HG03460 (cell line): ENCODE data around the gene GPR62.
"Not testable (repeated sequence)": the region's sequence is repeated elsewhere in the genome, so short reads cannot be mapped to it uniquely, and the experiment has no call there.

Source experiments
- ATAC-seq: cut with Tn5 transposase; IDR thresholded peaks from one replicate; pipeline ENCODE4 v1.9.1; 2021; ENCODE audit not compliant: unreplicated experiment

The GPR62 gene

DNA sequence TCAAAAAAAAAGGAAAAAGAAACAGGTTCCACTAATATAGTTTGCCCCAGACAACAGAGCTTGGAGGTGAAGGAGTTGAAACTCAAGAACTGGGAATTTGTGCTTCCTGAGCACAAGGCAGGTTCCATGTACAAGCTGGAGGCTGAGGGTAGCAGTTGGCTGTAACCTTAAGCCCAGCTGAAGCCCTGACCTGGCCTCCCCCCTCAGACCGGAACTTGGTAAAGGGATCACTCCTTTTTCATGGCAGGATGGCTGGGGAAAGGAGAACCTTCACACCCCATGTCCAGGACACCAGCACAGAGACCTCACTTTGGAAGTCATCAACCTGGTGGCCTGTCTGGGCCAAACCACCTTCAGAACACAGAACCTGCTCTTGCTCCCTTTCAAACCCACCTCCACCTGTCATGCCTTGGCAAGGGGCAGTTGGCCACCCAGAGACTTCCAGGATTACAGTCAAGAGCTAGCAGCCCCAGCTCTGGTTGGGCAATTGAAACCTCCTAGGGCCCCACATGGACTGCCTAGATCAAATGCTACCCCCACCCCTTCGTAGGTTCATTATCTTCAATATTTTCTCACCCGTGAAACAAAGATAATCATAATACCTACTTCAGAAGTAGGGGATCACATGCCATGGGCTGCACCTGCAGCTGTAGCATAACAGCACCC lies 37.0 kb downstream of the GPR62 start:
- ATAC-seq = no peak

DNA sequence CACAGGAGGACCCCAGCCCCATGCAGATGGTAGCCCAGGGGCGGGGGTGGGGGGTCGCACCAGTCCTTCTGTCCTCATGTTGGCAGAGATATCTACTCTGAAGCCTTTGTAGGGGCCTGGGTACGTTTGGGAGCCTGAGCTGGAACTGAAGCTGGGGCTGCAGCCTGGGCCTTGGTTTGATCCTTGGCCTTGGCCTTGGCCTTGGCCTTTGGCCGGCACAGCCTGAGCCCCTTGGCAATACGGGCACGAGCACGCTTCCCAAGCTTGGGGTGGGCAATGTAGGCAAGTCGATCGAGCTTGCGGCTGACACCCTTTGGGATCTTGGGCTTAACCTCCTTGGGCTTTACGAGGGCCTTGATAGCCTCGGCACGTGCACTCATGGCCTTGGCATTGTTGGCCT lies 38.5 kb downstream of the GPR62 start:
- not testable (repeated sequence) for ATAC-seq

DNA sequence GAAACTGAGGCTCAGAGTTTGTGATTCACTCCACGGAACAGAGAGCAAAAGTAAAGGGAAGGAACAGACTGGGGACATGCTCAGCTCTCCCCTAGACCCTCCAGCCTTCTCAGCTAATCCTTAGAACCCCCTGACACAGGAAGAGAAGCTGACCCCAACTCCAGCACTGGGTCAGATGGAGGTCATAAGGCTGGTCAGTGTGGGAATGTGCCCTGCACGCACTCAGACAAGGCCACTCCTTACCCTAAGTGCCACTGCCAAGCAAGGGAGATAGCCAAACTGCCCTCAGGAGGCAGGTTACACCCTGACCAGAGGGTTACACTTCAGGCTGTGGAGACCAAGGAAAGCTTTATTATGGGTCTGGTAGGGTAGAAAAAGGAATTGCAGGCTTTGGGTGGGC lies 39.3 kb downstream of the GPR62 start:
- ATAC-seq = no peak

DNA sequence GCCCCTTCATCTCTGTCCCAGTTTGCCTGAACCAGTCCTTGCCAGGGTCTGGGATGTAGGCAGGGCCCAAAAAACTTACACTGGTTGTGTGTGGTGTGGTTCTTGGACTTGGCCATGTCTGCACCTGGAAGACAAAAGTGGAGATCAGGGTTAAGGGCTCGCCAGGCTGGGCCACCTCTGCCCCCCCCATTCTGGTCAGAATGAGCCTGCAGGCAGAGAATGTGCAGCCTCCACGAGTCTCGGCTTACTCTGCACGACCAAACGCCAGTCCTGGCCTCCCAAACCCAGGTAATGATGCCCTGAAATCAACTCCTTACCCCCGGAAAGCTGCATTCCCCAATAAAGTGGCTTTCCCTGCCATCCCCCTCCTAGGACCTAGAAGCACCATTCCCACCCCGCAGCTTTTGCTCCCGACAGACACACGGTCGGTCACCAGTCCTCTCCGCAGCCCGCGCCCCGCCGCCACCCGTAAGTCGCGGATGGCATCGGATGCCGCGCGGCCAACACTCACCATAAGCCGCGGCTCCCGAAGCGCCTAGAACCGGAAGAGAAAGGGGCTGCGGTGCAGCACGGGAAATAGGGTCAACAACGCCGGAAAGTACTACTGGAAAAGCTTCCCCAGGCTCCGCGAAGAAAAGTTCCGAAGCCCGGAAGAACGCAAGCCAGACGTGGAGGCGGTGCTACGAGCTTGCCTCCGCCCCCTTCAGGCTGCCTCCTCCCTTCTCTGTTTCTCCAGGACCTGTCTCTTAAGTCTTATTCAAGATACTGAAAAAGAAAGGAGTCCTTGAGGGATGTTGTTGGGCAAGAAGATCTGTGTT lies 40.4 kb downstream of the GPR62 start, which contains the start of gene RPL29:
RPL29 (minus strand) TSS at position 550 of the 818 bp plus-strand sequence; CDS start at position 116, 434 bp downstream.
- peak; percentile 78 for ATAC-seq

DNA sequence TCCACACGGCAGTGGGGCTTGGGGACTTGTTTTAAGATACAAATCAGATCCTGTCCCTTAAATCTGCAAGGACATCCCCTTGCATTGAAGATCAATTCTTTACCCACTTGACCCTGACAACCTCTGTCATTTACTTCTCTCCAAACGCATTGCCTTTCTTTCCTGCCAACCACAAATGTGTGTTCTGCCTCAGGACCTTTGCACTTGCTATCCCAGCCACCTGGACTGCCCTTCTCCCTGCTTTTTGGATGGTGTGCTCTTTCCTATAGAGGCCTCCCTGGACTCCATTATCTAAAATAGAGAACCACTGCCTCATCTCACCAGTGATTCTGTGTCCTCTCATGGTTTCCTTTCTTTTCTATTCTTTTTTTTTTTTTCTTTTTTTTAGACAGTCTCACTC lies 42.0 kb downstream of the GPR62 start:
- no peak for ATAC-seq

DNA sequence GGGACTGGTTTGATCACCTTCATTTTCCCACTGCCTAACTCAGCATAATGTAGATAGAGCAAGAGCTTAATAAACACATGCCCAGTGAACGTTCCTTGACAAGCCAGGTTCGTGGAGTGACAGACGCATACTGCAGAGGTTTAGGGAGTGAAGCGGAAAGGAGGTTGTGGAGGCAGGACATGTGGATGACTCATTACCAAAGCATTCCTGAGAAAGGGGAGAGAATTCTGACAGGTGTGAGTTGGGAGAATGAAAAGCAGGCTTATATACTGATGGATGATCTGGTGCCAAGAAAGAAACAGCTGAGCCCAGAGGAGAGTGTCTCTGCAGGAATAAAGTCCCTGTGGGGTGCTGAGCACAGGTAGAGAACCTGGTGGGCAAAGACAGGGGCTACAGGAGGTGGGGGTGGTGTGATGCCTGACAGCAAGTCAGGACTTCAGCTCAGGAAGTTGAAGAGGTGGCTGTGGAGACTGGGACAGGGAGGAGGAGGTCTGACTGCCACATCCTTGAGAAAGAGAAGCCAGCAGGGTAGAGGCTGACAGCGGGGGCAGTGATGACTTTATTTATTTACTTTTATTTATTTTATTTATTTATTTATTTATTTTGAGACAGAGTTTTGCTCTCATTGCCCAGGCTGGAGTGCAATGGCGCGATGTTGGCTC lies 42.9 kb downstream of the GPR62 start:
- ATAC-seq = no peak

DNA sequence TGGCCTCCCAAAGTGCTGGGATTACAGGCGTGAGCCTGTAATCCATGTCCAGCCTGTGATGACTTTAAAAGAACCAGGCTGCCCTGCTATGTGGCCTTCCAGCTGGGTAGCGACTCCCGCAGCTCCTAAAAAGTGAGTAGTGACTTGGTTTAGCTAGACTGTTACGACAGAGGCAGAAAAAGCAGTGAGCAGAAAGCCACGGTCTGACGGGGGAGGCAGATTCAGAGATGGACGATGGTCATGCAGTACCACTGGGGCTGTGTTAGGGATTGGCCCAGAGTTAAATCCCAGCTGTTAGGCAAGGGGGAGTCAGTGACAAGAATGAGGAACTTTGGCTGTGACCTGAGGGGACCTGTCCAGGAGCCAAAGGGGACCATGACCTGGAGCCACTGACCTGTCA lies 43.6 kb downstream of the GPR62 start:
- ATAC-seq = no peak

DNA sequence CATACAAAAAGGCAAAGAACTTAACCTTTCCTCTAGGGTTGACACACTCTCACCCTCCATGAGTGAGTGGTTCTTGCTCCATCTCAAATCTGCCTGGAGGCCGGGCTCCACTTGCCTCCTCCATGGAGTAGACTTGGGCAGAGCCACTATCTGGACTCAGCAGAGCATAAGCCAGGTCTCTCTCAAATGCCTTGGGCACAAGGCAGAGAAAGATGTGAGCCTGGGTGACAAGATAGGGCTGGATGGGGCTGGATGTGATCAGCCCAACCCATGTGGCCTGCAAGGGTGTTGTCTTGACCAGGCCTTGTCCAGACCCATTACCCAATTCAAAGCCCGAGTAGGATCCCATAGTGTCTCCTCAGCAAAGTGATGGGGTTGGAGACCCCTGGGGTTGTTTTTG lies 44.7 kb downstream of the GPR62 start:
- no peak for ATAC-seq

DNA sequence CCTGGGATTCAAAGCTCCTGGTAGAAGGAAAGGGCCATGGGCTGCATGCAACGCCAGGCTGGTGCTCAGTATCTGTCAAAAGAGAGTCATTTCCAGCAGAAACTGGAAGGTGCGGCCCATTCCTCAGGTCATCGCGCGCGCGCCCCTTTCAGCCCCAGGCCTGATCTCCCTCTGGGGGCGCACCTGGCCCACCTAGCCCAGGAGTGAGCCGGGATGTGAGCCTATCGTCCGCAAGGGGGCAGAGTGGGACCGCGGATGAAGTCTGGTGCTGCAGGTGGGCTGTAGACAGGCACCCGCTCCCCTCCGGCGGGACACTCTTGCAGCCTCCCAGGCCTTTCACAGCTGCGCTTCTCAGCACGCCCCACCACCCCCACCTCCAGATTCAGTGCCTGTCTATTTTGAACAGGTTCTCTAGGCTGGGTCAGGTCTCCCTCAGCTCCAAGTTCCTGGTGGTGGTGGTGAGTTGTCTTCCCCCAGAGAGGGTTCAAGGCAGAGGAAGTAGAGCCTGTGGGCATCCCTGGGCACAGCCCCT lies 46.3 kb downstream of the GPR62 start:
- ATAC-seq = peak; percentile 74

DNA sequence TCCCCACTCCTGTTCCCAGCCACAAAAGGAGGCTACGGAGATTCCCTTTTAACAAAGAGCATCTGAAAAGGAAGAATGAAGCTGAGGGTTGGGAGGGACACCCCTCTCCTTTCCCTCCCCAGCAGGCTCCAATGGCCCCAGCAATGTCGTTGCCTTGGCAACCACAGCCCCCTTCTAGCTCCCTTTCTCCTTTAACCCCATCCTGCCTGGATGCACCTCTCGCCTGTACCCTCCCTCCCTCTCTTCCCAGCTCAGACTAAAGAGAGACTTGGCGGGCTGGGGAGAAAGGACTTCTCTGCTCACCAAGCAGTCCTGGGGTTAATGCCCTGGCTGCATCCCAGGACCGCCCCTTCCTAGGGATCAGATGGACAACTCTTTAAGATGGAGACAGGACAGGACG lies 47.6 kb downstream of the GPR62 start:
- ATAC-seq = no peak

DNA sequence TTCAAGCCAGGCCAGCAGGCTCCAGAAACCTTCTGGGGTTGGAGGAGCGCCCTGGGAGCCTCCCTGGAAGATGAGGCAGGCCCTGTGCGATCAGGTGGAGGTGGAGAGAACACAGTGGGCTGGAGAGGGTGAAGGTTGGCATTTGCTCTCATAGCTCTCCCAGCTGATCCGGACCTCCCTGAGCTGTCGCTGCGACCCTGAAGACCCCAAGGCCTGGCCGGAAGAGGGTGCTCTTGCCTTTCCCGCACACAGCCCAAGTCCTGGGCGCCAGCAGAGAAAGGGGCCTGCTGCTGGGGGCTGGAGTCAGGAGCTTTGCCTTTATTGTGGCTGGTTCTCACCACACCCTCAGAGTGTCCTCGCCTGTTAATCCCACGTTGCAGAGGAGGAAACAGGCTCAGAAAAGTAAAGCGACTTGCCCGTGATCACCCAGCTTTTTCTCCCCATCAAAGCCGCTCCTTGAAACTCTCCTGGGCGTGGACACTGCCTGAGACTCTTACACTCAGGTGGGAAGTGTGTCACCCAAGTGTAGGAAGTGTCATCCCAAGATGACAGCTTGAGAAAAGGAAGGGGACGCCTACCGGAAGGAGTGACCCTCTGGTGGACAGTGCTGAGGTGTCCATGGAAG lies 49.1 kb downstream of the GPR62 start:
- ATAC-seq = no peak

DNA sequence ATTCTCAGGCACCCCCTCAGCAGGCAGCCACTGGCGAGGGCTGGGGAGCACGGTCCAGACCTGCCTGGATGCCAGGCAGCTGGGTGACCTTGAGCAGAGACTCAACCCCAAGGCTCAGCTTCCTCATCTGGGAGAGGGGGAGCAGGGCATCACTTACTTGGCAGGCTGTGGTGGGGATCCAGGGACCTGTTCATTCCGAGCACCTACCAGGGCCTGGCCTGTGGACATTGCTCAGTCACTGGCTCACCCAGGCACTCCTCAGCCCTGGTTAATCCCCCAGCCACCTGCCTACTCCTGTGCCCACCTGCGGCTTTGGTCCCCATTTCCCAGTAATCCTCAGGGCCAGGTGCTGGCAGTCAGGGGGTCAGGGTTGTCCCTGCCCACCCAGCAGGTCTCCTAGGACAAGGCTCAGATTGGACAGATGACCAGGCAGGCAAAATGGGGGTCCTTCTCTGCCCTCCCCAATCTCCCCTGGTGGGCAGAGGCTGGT lies 49.8 kb downstream of the GPR62 start:
- ATAC-seq = no peak

DNA sequence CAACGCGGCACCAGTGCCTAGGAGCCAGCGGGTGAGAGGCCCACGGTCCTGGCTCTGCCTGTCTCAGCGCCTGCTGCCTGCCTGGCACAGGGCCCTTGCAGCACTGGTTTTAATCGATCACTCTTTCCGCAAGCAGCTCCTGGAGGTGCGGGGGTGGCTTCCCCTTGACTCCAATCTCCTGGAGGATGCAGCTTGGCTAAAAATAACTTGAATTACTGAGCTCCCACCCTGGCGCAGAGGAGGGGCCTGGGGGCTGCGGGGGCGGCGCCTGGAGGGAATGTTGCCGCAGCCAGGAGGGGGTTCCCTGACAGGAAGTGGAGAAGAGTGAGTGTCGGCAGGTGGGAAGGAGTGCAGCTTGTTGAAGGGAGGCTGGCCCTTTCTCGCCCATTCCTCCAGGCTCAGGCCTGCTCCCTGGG lies 50.4 kb downstream of the GPR62 start:
- no peak for ATAC-seq

DNA sequence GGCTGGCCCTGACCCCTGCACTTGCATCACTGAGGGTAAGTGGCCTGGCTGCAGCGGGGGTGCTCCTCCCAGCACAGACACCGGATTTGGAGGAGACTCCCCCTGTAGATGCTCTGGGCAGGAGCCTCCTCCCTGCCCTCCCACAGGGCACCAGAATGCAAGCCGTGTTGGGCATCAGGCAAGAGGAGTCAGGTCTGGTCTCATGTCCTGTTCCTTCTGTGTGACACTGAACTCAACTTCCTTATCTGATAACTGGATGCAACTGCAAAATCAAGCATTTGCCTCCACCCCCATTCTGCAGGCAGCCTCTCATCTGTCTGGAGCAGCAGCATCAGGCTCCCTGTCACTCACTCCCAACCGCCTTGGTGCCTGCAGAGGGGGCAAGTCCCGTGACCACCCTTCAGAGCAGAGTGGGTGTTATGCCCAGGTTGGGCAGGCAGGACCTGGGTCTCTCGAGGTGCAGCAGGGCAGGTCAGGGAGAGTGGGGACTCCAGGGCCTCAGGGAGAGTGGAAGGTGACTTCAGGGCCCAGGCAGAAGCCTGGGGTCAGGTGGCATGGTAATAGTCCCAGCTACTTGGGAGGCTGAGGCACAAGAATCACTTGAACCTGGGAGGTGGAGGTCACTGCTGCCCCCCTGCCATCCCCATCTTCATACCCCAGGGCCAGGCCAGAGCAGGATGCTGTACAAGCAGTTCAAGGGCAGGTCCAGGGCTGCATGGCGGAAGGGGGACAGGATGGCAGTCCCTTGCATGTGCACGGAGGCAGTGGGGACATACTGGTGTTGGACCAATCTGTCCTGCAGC lies 51.0 kb downstream of the GPR62 start:
- ATAC-seq = no peak

DNA sequence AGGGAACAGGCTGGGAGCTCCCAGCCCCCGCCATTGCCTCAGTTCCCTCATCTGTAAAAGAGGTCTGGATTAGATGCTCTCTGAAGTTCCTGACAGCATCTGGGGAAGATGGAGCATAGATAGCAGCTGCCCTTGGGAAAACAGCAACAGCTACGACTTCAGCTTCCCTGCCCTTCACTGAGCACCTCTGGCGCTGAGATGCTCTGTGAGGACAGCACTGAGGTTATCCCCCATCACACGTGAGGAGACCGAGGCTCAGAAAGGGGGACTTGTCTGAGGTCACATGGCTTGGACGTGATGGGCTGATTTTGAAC lies 51.6 kb downstream of the GPR62 start:
- no peak for ATAC-seq
